SU-DHL-6 (cell line): ENCODE data around the gene ACBD7.

ENCODE experiments used
- H2AFZ ChIP-seq: fragments of 200-600 bp; sonication (generic); 2 replicates; pipeline ENCODE4 v1.6.1; 2014; ENCODE audit warnings: low read depth, mild to moderate bottlenecking, moderate library complexity, mixed read lengths, antibody characterized with exemption, low read length; ENCODE audit not compliant: severe bottlenecking
- H3F3A ChIP-seq: fragments of 200-600 bp; shearing (Covaris generic); 2 replicates; pipeline ENCODE4 v1.6.0; 2016; ENCODE audit warnings: antibody characterized with exemption, mild to moderate bottlenecking; ENCODE audit not compliant: insufficient read depth
- H3K27ac ChIP-seq: fragments of 200-600 bp; sonication (generic); 2 replicates; pipeline ENCODE4 v1.5.1; 2016; ENCODE audit warnings: low read depth, mild to moderate bottlenecking, low read length, moderate library complexity, mixed read lengths
- H3K27me3 ChIP-seq: fragments of 200-600 bp; sonication (generic), shearing (Covaris generic); 2 replicates; pipeline ENCODE4 v1.6.0; 2014; ENCODE audit warnings: mild to moderate bottlenecking, low read length
- H3K36me3 ChIP-seq: fragments of 200-600 bp; sonication (generic); 2 replicates; pipeline ENCODE4 v1.6.1; 2014; ENCODE audit warnings: mild to moderate bottlenecking, low read length, mixed read lengths
- H3K4me2 ChIP-seq: fragments of 300-600, 200-600 bp; shearing (Covaris generic), sonication (generic); 2 replicates; pipeline ENCODE4 v1.6.0; 2014; ENCODE audit warnings: low read length, low read depth, mild to moderate bottlenecking; ENCODE audit not compliant: poor library complexity, severe bottlenecking
- H3K4me3 ChIP-seq: fragments of 200-600 bp; sonication (generic); 2 replicates; pipeline ENCODE4 v1.5.1; 2014; ENCODE audit warnings: antibody characterized with exemption, low read length, mild to moderate bottlenecking, mixed read lengths; ENCODE audit not compliant: insufficient read depth, poor library complexity, severe bottlenecking
- H3K79me2 ChIP-seq: fragments of 200-600 bp; sonication (generic); 2 replicates; pipeline ENCODE4 v1.6.1; 2014; ENCODE audit warnings: mild to moderate bottlenecking, low read length, moderate library complexity; ENCODE audit not compliant: insufficient read depth
- H3K9ac ChIP-seq: fragments of 200-600 bp; sonication (generic); 2 replicates; pipeline ENCODE4 v1.7.0; 2014; ENCODE audit warnings: mild to moderate bottlenecking, low read length
- H3K9me2 ChIP-seq: fragments of 200-600 bp; sonication (generic); replicated peaks from 2 replicates; pipeline ENCODE4 v1.6.1; 2014; ENCODE audit warnings: low read length; ENCODE audit not compliant: insufficient read depth
- H3K9me3 ChIP-seq: fragments of 200-600 bp; sonication (generic); 2 replicates; pipeline ENCODE4 v1.6.1; 2014; ENCODE audit warnings: low read length, mixed read lengths; ENCODE audit not compliant: insufficient read depth
- H4K20me1 ChIP-seq: fragments of 200-600 bp; sonication (generic); 2 replicates; pipeline ENCODE4 v1.6.1; 2014; ENCODE audit warnings: low read depth, mild to moderate bottlenecking, antibody characterized with exemption, low read length, moderate library complexity, mixed read lengths
- EZH2phosphoT487 ChIP-seq: fragments of 200-600 bp; sonication (generic), shearing (Covaris generic); conservative IDR thresholded peaks from 2 replicates; pipeline ENCODE4 v1.6.1; 2018; ENCODE audit warnings: mild to moderate bottlenecking, antibody characterized with exemption, low read length, moderate library complexity, mixed read lengths
- TF ChIP-seq, protein P1 (sequence below): fragments of 200-600 bp; sonication (generic); IDR thresholded peaks from one replicate; pipeline ENCODE4 v1.5.1; 2017; ENCODE audit warnings: antibody characterized with exemption, mild to moderate bottlenecking, low read length, moderate library complexity; ENCODE audit not compliant: insufficient read depth, poor library complexity, severe bottlenecking

Gene ACBD7

DNA sequence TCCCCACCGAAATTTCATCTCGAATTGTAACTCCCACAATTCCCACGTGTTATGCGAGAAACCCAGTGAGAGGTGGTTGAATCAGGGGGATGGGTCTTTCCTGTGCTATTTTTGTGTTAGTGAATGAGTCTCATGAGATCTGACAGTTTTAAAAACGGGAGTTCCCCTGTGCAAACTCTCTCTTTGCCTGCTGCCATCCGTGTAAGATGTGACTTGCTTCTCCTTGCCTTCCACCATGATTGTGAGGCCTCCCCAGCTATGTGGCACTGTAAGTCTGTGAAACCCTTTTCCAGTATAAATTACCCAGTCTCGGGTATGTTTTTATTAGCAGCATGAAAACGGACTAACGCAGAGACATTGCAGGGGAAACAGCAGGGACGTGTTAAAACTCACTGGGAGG lies 50.2 kb downstream of the ACBD7 start:
- Histone ChIP-seq H4K20me1 (no peaks in the 10 kb centered on the region), H3K4me2 (no peak overlapping the region), H3K9me2 (no peaks in the 10 kb centered on the region), H3F3A (no peaks in the 10 kb centered on the region), H3K9me3 (no peaks in the 10 kb centered on the region), H3K4me3 (no peak overlapping the region), H2AFZ (no peak overlapping the region), H3K27me3 (no peaks in the 10 kb centered on the region), H3K36me3 (no peaks in the 10 kb centered on the region), H3K9ac (no peak overlapping the region), H3K27ac (no peak overlapping the region), H3K79me2 (no peaks in the 10 kb centered on the region)
- no peak for TF ChIP-seq EZH2phosphoT487
- TF ChIP-seq, protein P1, sequence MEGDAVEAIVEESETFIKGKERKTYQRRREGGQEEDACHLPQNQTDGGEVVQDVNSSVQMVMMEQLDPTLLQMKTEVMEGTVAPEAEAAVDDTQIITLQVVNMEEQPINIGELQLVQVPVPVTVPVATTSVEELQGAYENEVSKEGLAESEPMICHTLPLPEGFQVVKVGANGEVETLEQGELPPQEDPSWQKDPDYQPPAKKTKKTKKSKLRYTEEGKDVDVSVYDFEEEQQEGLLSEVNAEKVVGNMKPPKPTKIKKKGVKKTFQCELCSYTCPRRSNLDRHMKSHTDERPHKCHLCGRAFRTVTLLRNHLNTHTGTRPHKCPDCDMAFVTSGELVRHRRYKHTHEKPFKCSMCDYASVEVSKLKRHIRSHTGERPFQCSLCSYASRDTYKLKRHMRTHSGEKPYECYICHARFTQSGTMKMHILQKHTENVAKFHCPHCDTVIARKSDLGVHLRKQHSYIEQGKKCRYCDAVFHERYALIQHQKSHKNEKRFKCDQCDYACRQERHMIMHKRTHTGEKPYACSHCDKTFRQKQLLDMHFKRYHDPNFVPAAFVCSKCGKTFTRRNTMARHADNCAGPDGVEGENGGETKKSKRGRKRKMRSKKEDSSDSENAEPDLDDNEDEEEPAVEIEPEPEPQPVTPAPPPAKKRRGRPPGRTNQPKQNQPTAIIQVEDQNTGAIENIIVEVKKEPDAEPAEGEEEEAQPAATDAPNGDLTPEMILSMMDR, result no peak

- Histone ChIP-seq H3F3A (no peaks in the 10 kb centered on the region), H3K9me2 (no peaks in the 10 kb centered on the region), H3K27me3 (no peaks in the 10 kb centered on the region), H4K20me1 (no peaks in the 10 kb centered on the region), H3K9ac (no peak overlapping the region), H3K4me3 (no peak overlapping the region), H3K4me2 (no peak overlapping the region), H2AFZ (no peak overlapping the region), H3K36me3 (no peaks in the 10 kb centered on the region), H3K79me2 (no peaks in the 10 kb centered on the region), H3K9me3 (no peaks in the 10 kb centered on the region), H3K27ac (no peak overlapping the region)
- no peak for TF ChIP-seq EZH2phosphoT487
- TF ChIP-seq, protein P1, result no peak
Measured at GRCh38 chr10:15037691-15038090, 50.9 kb downstream of the ACBD7 start.

GRCh38 chr10:15035385-15036301 lies 52.9 kb downstream of the ACBD7 start:
- Histone ChIP-seq H3K4me3 (no peak overlapping the region), H3K27me3 (no peaks in the 10 kb centered on the region), H3K9me2 (no peaks in the 10 kb centered on the region), H2AFZ (no peak overlapping the region), H3K79me2 (no peaks in the 10 kb centered on the region), H3K4me2 (no peak overlapping the region), H3K9me3 (no peaks in the 10 kb centered on the region), H3K27ac (no peak overlapping the region), H3K9ac (no peak overlapping the region), H3F3A (no peaks in the 10 kb centered on the region), H4K20me1 (no peaks in the 10 kb centered on the region), H3K36me3 (no peaks in the 10 kb centered on the region)
- no peak for TF ChIP-seq EZH2phosphoT487

- no peak for TF ChIP-seq EZH2phosphoT487
- TF ChIP-seq, protein P1, result no peak
- H3K4me3 ChIP-seq, result no peak overlapping the region
- H3K27ac ChIP-seq, result no peak overlapping the region
- H3K9ac ChIP-seq, result no peak overlapping the region
- H4K20me1 ChIP-seq, result no peaks in the 10 kb centered on the region
- H3K4me2 ChIP-seq, result no peak overlapping the region
- H3K79me2 ChIP-seq, result no peaks in the 10 kb centered on the region
- no peaks in the 10 kb centered on the region for H3F3A ChIP-seq
- no peaks in the 10 kb centered on the region for H3K27me3 ChIP-seq
- H3K9me2 ChIP-seq, result no peaks in the 10 kb centered on the region
- H3K36me3 ChIP-seq, result no peaks in the 10 kb centered on the region
- H3K9me3 ChIP-seq, result no peaks in the 10 kb centered on the region
- no peak overlapping the region for H2AFZ ChIP-seq
Measured at GRCh38 chr10:15027741-15028140, 60.8 kb downstream of the ACBD7 start.
